ENCODE measurements around the gene GRM1.

Gene GRM1

DNA sequence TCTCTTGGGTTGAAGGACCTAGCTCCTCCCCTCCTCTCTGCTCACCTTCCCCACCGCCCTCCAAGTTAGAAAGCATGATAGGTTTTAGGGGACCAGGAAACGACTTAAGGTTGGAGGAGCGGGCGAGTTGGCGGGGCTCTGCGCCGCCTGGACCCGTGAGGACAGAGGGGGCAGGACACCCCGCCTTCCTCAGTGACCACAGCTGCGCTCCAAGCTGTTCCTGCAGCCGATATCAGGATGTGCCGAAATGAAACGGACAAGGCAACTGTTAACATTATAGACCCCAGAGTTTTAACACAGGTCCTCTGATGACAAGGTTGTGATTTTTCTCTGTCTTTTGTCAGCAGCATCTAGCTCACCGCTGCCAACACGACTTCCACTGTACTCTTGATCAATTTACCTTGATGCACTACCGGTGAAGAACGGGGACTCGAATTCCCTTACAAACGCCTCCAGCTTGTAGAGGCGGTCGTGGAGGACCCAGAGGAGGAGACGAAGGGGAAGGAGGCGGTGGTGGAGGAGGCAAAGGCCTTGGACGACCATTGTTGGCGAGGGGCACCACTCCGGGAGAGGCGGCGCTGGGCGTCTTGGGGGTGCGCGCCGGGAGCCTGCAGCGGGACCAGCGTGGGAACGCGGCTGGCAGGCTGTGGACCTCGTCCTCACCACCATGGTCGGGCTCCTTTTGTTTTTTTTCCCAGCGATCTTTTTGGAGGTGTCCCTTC, at the start of gene GRM1:
TSS of gene GRM1 (plus strand) at position 212 of the 722 bp plus-strand sequence. CDS start at position 668, 456 bp downstream.
- DNase-seq (ENCODE audit: low spot score), result no peak

DNA sequence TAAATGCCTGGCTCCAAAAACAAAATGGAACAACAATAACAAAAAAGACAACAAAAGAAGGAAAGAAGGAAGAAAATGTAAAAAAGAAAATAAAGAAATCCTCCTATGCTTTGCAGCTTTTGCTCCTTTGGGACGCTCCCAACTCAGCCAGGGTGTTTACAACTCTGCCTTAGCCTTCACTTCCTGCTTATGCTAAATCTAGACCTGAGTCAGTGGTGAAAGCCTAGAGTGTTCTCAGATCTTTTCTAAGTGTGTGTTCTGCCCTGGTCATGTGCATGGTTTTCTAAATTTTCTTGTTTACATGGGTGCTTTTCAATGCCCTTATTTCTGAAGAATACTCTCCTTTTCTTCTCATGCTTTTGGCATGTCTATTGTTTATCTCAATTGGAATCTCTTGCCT, 19.5 kb upstream of the GRM1 start:
- DNase-seq (ENCODE audit: low spot score), result no peak

GRCh38 chr6:146014233-146014632, 14.6 kb upstream of the GRM1 start:
- DNase-seq (ENCODE audit: low spot score), result no peak

GRCh38 chr6:146017672-146018071, 11.2 kb upstream of the GRM1 start:
- no peak for DNase-seq (ENCODE audit: low spot score)

- no peak for DNase-seq (ENCODE audit: low spot score)
Observed at GRCh38 chr6:146026873-146027272, 2.0 kb upstream of the GRM1 start.

GRCh38 chr6:146027586-146028251, 1.1 kb upstream of the GRM1 start:
- peak; percentile 77 for DNase-seq (ENCODE audit: low spot score)

DNA sequence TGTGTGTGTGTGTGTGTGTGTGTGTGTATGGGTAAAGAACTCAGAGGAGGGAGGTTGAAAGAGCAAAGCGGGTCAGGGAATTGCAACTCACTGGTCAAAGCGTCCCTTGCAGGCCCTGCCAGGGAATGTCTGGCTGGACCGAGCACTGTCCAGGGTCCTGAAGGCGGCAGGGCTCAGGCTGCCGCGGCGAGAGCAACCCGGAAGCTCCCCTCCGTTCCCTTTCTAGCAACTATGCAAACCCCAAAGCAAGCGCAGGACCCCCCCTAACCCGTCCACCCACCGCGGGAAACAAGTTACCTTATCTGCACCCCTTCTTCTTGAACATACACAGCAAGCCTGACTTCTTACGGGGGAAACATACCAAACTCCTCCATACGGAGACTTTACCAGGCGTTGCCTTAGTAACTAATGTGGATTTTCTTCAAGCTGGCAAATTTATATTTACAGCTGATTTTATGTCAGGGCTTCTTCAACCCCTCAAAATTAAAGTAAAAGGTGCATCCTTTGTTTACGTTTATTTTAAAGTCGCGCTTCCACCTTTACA, 538 bp upstream of the GRM1 start:
- DNase-seq (ENCODE audit: low spot score), result peak; percentile 37

GRCh38 chr6:146029573-146030184, 817 bp downstream of the GRM1 start:
- DNase-seq (ENCODE audit: low spot score), result no peak

GRCh38 chr6:146032387-146032786, 3.5 kb downstream of the GRM1 start:
- no peak for DNase-seq (ENCODE audit: low spot score)

DNA sequence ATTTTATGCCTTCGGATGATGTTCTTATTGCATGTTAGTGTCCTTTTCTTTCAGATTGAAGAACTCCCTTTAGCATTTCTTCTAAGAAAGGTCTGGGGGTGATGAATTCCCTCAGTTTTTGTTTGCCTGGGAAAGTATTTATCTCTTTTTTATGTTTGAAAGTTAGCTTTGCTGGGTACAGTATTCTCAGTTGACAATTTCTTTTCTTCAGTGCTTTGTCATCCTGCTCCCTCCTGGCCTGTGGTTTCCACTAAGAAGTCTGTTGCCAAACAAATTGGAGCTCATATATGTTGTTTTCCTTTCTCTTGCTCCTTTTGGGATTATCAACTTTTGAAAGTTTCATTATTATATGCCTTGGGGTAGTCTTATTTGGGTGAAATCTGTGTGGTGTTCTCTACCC, 11.5 kb downstream of the GRM1 start:
- DNase-seq (ENCODE audit: low spot score), result no peak

DNA sequence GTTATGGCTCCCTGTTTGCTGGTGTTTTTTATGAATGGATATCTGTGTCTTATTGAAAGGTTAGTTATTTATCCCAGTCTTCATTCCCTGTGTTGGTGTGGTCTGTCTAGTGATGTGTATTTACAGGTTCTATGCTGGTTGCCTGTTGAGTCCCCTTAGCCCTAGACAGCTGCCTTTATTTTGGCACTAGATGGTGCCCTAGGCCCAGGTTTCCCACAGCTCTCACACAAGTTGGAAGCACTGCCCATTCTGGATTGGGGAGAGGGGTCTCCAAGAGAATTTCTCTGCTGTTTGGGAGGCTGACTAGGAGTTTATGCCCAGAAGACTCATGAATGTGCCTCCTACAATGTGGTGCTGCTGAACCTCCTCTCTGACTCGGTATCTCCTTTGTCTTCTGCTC, 12.4 kb downstream of the GRM1 start:
- DNase-seq (ENCODE audit: low spot score), result peak; percentile 50

- DNase-seq (ENCODE audit: low spot score), result peak; percentile 34
Observed at GRCh38 chr6:146047371-146047770, 18.5 kb downstream of the GRM1 start.

GRCh38 chr6:146050168-146050567, 21.3 kb downstream of the GRM1 start:
- no peak for DNase-seq (ENCODE audit: low spot score)

GRCh38 chr6:146056506-146056905, 27.6 kb downstream of the GRM1 start:
- DNase-seq (ENCODE audit: low spot score), result no peak

DNA sequence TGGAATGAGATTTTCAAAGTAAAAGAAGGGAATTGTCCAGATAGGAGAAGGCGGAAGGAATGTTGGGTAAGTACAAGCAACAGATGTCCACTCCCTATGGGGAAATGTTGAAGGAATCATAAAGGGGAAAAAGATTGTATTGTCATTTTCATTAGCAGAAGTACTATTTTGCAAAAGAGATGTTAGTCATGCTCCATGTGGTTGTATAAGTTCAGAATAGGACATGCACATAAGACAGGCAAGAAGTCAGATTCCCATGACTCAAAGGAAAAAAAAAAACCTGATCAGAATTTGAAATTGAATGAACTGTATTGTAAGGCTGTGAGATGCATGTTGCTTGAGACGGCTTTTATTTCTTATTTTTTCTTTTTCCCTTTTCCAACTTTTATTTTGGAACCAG, 36.8 kb downstream of the GRM1 start:
- DNase-seq (ENCODE audit: low spot score), result no peak

DNA sequence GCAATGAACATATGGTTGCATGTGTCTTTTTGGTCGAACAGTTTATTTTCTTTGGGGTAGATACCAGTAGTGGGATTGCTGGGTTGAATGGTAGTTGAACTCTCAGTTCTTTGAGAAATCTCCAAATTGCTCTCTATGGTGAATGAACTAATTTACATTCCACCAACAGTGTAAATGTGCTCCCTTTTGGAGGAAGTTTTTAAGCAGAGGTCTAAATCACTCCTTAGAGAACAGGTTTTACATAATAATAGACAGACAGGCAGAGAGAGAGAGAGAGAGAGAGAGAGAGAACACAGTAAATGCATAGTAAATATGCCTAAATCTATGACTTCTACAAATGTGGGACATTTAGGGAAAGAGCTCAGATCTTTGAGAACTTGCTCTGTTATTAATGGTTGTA, 37.6 kb downstream of the GRM1 start:
- no peak for DNase-seq (ENCODE audit: low spot score)

DNA sequence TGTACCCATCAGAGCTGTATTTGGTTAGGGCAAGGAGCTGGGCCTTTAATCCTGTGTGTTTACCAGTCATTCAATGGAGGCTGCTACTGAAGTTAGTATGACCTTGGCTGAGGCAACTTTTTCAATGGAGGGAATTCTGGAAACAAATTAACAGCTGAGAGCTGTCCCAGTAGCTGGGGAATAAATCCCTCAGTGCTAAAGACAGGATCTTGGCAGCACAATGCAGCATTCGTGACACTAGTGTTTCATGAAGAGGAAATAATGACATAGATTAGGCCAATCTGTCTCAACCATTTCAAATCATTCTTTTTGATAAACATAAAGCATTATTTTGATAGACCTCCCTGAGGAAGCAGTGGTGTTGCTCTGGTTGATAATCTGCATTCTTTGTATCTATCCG, 42.9 kb downstream of the GRM1 start:
- no peak for DNase-seq (ENCODE audit: low spot score)

- DNase-seq (ENCODE audit: low spot score), result no peak
Observed at GRCh38 chr6:146077992-146078391, 49.1 kb downstream of the GRM1 start.

DNA sequence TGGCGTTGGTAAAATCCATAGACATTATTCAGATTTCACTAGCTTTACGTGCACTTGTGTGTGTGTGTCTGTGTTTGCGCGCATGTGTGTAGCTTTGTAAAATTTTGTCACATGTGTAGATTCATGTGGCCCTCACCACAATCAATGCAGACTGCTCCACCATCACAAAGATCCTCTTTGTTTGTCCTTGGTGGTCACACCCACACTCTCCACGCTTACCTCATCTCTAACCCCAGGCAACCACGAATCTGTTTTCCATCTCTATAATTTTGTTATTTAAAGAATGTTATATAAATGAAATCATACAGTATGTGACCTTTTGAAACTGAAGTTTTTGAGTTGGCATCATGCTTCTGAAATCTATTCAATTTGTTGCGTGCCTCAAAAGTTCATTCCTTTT, 58.5 kb downstream of the GRM1 start:
- DNase-seq (ENCODE audit: low spot score), result no peak

DNA sequence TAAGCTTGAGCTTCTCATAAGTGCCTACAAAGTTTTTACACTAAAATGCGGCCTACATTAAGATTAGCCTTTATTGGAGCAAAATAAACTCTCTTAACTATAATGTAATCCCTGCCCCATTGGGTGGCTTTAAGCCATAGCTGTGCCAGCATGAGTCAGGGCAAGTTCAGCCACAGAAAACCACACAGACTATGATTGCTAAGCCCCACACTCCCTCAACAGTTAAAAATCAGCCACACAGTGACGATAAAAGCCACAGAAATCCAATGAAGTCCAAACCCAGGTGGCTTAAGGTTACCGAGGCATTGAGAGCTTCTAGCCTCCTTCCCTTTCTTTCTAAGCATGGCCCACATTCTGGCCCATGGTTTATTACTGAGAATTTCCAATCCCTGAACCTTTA, 61.6 kb downstream of the GRM1 start:
- no peak for DNase-seq (ENCODE audit: low spot score)

DNA sequence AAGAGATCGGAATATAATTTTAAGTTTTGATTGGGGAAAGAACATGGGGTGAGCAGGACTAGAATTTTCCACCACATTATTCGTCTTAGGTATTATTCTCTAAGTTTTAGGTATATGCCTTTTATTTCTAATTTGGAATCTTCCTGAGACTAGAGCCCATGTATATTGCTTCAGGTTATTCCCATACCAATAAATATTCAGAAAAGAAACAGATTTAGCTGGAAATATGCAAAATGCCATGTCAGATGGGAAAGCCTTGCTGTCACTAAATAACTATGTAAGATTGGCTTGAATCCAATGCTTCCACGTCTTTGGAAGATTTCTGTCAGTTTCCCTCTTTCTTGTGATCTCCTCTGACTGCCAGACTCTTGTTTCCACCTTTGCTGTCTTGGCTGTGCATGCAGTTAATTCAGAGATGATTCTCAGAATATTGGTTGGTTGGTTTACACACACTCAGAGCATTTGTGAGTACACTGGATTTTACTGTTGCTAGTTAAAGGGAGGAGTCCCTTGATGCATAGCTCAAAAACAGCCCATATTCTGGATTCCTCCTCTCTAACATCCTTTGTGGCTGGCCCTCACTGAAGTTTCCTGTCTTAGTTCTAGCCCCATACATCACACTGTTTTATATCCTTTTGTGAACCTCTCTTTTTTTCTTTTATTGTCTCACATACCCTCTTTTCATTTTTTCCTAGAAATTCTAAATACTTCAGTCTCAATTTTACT, 64.3 kb downstream of the GRM1 start:
- no peak for DNase-seq (ENCODE audit: low spot score)

DNA sequence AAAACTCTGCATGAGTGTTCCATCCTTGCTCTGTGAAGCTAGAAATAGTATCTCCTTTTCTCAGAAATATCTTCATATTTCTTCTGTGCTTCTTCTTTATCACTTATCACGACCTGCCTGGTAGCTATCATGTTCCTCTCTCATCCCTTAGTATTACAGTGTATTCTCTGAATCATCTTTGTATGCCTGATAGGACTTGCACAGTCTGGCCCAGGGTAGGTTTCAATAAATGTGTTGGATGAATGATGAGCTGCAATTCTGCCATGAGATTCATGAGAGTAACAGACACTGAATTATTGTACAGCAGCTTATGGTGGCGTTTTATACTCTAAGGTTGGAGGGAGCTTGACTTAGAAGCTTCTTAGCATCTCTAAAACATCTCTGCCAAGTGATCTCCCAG, 66.6 kb downstream of the GRM1 start:
- no peak for DNase-seq (ENCODE audit: low spot score)

All from D341Med (cell line).